GM12878 (cell line): Measurements from ENCODE around the gene RALB.

ENCODE experiments used
- PAX8 ChIP-seq: fragments of 450-650 bp; IDR thresholded peaks from 2 replicates; pipeline ENCODE4 v1.6.1; 2017; ENCODE audit warnings: mild to moderate bottlenecking, moderate library complexity
- POLR2A ChIP-seq: IDR thresholded peaks from 2 replicates; pipeline ENCODE4 v1.6.1; 2011; ENCODE audit warnings: low read depth, mild to moderate bottlenecking, low read length
- POLR2AphosphoS5 ChIP-seq: IDR thresholded peaks from 2 replicates; pipeline ENCODE4 v1.6.1; 2011; ENCODE audit warnings: mild to moderate bottlenecking, low read length, inconsistent platforms
- RFX5 ChIP-seq: IDR thresholded peaks from 2 replicates; pipeline ENCODE4 v1.6.1; 2011; ENCODE audit warnings: low read depth, low read length, improper control_type of control experiment
- YBX1 ChIP-seq: fragments of 450-650 bp; IDR thresholded peaks from 2 replicates; pipeline ENCODE4 v1.6.1; 2016; ENCODE audit warnings: antibody characterized with exemption
- ZZZ3 ChIP-seq: IDR thresholded peaks from 2 replicates; pipeline ENCODE4 v1.6.1; 2011; ENCODE audit warnings: low read depth; ENCODE audit not compliant: control insufficient read depth, insufficient read length
- TF ChIP-seq, protein P1 (sequence below): fragments of 450-650 bp; IDR thresholded peaks from 2 replicates; pipeline ENCODE4 v1.6.1; 2016; ENCODE audit warnings: mild to moderate bottlenecking, moderate library complexity, borderline replicate concordance
- TF ChIP-seq, protein P2 (sequence below), 3 experiments: IDR thresholded peaks in 2 of 3; conservative IDR thresholded peaks in 1 of 3; 2 replicates each; pipeline ENCODE4 v1.5.1; 2011; ENCODE audit warnings: low read depth in 3 of 3, low read length in 3 of 3, mild to moderate bottlenecking in 3 of 3, control low read depth in 2 of 3, moderate library complexity in 2 of 3, inconsistent platforms in 1 of 3, mixed read lengths in 1 of 3; ENCODE audit not compliant: control insufficient read depth in 2 of 3, insufficient read depth in 1 of 3; ENCODE audit errors: extremely low read depth in 1 of 3
- TF ChIP-seq, protein P3 (sequence below): fragments of 450-650 bp; formaldehyde crosslinking; IDR thresholded peaks from 2 replicates; pipeline ENCODE4 v1.4.0; 2020; ENCODE audit warnings: mild to moderate bottlenecking, moderate library complexity

DNA sequence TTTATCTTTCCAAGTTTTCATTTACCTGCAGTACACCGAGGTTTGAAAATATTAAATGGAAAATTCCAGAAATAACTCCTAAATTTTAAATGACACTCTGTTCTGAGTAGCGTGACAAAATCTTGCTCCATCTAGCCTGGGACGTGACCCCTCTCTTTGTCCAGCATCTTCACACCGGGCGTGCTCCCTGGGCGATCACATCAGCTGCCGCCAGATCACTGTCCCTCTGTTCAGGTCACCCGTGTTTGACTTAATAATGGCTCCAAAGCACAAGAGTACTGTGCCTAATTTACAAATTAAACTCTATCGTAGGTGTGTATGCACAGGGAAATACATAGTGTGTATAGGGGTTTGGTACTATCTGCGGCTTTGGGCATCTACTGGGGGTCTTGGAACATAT, 23.3 kb upstream of the RALB start:
- no peak for TF ChIP-seq POLR2A
- no peak for TF ChIP-seq RFX5
- TF ChIP-seq YBX1, result no peak
- TF ChIP-seq POLR2AphosphoS5, result no peak
- TF ChIP-seq, protein P1, sequence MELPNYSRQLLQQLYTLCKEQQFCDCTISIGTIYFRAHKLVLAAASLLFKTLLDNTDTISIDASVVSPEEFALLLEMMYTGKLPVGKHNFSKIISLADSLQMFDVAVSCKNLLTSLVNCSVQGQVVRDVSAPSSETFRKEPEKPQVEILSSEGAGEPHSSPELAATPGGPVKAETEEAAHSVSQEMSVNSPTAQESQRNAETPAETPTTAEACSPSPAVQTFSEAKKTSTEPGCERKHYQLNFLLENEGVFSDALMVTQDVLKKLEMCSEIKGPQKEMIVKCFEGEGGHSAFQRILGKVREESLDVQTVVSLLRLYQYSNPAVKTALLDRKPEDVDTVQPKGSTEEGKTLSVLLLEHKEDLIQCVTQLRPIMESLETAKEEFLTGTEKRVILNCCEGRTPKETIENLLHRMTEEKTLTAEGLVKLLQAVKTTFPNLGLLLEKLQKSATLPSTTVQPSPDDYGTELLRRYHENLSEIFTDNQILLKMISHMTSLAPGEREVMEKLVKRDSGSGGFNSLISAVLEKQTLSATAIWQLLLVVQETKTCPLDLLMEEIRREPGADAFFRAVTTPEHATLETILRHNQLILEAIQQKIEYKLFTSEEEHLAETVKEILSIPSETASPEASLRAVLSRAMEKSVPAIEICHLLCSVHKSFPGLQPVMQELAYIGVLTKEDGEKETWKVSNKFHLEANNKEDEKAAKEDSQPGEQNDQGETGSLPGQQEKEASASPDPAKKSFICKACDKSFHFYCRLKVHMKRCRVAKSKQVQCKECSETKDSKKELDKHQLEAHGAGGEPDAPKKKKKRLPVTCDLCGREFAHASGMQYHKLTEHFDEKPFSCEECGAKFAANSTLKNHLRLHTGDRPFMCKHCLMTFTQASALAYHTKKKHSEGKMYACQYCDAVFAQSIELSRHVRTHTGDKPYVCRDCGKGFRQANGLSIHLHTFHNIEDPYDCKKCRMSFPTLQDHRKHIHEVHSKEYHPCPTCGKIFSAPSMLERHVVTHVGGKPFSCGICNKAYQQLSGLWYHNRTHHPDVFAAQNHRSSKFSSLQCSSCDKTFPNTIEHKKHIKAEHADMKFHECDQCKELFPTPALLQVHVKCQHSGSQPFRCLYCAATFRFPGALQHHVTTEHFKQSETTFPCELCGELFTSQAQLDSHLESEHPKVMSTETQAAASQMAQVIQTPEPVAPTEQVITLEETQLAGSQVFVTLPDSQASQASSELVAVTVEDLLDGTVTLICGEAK, result no peak
- no peak for TF ChIP-seq ZZZ3
- no peak for TF ChIP-seq PAX8
- TF ChIP-seq, protein P2, sequence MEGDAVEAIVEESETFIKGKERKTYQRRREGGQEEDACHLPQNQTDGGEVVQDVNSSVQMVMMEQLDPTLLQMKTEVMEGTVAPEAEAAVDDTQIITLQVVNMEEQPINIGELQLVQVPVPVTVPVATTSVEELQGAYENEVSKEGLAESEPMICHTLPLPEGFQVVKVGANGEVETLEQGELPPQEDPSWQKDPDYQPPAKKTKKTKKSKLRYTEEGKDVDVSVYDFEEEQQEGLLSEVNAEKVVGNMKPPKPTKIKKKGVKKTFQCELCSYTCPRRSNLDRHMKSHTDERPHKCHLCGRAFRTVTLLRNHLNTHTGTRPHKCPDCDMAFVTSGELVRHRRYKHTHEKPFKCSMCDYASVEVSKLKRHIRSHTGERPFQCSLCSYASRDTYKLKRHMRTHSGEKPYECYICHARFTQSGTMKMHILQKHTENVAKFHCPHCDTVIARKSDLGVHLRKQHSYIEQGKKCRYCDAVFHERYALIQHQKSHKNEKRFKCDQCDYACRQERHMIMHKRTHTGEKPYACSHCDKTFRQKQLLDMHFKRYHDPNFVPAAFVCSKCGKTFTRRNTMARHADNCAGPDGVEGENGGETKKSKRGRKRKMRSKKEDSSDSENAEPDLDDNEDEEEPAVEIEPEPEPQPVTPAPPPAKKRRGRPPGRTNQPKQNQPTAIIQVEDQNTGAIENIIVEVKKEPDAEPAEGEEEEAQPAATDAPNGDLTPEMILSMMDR (IDR thresholded peaks at IDR 0.05 in 2 of 3, conservative IDR thresholded peaks at IDR 0.05 in 1 of 3; ENCODE audit: control insufficient read depth in 2 of 3, extremely low read depth in 1 of 3, insufficient read depth in 1 of 3, low read depth in 3 of 3, low read length in 3 of 3), result no peak
- TF ChIP-seq, protein P3, sequence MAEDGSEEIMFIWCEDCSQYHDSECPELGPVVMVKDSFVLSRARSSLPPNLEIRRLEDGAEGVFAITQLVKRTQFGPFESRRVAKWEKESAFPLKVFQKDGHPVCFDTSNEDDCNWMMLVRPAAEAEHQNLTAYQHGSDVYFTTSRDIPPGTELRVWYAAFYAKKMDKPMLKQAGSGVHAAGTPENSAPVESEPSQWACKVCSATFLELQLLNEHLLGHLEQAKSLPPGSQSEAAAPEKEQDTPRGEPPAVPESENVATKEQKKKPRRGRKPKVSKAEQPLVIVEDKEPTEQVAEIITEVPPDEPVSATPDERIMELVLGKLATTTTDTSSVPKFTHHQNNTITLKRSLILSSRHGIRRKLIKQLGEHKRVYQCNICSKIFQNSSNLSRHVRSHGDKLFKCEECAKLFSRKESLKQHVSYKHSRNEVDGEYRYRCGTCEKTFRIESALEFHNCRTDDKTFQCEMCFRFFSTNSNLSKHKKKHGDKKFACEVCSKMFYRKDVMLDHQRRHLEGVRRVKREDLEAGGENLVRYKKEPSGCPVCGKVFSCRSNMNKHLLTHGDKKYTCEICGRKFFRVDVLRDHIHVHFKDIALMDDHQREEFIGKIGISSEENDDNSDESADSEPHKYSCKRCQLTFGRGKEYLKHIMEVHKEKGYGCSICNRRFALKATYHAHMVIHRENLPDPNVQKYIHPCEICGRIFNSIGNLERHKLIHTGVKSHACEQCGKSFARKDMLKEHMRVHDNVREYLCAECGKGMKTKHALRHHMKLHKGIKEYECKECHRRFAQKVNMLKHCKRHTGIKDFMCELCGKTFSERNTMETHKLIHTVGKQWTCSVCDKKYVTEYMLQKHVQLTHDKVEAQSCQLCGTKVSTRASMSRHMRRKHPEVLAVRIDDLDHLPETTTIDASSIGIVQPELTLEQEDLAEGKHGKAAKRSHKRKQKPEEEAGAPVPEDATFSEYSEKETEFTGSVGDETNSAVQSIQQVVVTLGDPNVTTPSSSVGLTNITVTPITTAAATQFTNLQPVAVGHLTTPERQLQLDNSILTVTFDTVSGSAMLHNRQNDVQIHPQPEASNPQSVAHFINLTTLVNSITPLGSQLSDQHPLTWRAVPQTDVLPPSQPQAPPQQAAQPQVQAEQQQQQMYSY (CRISPR knock-in tag), result no peak
